Measurements from ENCODE around the gene TPGS1.

The TPGS1 gene

DNA sequence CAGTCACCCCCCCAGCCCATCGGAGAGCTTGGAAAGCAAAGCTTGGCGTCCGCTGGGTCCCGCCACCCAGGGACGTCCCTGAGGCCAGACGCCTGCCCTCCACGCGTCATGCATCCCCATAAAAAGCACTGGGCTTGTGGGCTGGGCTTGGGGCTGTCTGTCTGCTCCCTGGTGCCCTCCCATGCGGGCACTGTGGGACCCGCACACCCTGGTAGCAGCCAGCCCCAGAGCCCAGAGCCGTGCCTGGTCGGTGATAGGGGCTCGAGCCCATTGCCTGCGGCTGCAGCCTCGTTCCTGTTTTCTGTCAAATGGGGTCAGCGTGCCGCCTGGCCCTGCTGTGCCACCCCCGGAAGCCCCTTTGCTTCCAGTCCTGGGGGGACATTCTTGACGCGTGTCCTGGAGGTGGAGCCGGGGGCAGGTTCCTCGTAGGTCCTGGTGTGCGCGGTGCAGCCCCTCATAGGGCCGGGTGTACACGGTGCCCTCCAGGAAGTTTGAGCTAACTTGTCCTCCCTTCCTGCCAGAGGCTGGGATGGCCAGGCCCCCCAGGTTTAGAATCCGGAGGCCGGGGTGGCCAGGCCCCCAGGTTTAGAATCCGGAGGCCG lies 32.2 kb downstream of the TPGS1 start:
- no peak for TF ChIP-seq POLR2AphosphoS5 (IDR thresholded peaks at IDR 0.05; ENCODE audit: low read depth, low read length)
- TF ChIP-seq TAF1 (IDR thresholded peaks at IDR 0.05; ENCODE audit: borderline replicate concordance, low read depth, low read length): no peak
- no peak for TF ChIP-seq POLR2A (IDR thresholded peaks at IDR 0.05; ENCODE audit: low read depth, low read length)
- DNase-seq (ENCODE audit: insufficient read length): no peak
- no peak for FAIRE-seq

DNA sequence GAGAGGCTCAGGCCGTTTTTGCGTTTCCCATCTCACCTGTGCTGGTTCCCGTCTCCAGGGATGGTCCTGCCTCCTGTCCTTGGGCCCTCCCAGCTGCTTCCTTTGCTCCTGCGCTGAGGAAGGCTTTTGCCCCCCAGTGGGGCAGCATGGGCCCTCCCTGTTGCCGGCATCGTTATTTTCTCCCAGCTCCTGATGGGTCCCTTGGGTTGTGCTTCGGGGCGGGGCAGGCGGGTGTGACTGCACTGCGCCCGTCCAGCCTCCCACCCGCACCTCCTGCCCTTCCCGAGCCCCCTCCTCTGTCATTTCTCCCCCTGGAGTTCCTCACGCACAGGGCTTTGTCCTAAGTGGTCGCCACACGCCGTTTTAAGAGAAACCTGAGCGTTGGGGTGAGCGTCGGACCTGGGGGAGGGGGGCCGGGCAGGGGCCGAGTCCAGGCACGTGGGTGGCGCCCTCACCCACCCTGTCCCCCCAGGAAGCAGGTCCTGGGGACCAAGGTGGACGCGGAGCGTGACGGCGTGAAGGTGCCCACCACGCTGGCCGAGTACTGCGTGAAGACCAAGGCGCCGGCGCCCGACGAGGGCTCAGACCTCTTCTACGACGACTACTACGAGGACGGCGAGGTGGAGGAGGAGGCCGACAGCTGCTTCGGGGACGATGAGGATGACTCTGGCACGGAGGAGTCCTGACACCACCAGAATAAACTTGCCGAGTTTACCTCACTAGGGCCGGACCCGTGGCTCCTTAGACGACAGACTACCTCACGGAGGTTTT lies 33.8 kb downstream of the TPGS1 start:
- TF ChIP-seq POLR2A (IDR thresholded peaks at IDR 0.05; ENCODE audit: low read depth, low read length) (no peak), POLR2AphosphoS5 (IDR thresholded peaks at IDR 0.05; ENCODE audit: low read depth, low read length) (no peak), TAF1 (IDR thresholded peaks at IDR 0.05; ENCODE audit: borderline replicate concordance, low read depth, low read length) (no peak)
- FAIRE-seq (no peak), DNase-seq (ENCODE audit: insufficient read length) (no peak)

DNA sequence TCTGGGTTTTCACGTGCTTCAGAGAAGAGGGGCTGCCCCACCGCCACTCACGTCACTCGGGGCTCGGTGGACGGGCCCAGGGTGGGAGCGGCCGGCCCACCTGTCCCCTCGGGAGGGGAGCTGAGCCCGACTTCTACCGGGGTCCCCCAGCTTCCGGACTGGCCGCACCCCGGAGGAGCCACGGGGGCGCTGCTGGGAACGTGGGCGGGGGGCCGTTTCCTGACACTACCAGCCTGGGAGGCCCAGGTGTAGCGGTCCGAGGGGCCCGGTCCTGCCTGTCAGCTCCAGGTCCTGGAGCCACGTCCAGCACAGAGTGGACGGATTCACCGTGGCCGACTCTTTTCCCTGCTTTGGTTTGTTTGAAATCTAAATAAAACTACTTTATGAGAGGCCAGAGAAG lies 34.4 kb downstream of the TPGS1 start:
- TF ChIP-seq POLR2A (IDR thresholded peaks at IDR 0.05; ENCODE audit: low read depth, low read length) (no peak), TAF1 (IDR thresholded peaks at IDR 0.05; ENCODE audit: borderline replicate concordance, low read depth, low read length) (no peak), POLR2AphosphoS5 (IDR thresholded peaks at IDR 0.05; ENCODE audit: low read depth, low read length) (no peak)
- FAIRE-seq: no peak
- no peak for DNase-seq (ENCODE audit: insufficient read length)

DNA sequence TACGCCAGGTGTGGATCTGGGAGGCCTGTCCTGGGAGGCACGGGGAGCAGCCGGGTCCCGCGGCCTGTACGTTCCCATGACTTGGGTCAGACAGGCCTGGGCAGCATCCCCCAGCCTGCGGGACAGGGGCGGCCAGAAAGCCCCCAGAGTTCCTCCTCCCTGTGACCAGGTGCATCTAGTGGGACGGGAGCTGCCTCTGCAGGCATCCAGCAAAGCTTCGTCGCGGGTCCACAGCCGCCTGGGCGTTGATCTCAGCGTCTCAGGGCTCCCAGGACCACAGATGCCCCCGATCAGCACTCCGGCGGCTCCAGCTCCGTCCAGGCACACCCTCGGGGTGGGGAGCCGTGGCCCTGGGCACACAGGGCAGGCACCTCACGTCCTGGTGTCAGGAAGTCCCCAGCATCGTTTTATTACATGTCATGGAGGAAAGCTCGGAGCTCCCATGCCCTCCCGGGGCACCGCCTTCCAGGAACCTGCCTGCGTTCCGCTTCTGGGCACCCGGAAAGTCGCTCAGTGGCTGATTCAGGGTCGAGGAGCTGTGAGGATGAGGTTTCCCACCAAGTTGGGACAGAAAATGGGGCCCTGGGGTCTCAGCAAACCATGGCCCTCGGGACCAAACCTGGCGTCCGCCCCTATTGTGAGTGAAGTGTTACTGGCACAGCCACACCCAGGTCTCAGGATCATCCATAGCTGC lies 35.0 kb downstream of the TPGS1 start:
- FAIRE-seq: no peak
- DNase-seq (ENCODE audit: insufficient read length): no peak

DNA sequence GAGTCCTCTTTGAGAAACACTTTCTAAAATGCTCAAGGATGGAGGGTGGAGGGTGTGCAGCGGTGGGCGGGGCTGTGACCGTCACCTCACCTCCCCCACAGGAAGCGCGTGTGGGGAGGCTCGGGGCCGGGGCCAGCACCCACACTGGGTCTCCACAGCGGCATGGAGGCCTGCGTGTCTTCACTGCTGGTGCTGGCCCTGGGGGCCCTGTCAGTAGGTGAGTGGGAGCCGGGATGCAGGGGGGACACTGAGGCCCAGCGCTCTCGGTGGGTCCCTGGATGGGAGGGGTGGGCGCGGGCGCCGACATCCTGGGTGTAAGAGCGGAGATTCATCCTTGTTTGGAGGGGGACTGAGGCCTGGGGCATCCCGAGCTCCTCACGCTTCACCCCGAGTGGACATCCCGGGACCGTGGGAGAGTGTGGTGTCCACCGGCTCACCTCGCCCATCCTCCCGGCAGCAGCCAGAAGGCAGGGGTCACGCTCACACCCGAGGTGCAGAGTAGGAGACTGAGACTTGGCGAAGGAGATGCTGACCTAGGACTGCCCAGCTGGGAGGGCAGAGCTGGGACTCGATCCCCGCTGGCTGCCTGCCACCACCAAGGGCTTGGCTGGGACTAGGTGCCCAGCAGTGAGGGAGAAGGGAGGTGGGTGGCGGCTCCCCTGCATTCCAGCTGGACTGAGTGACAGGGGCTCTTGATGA lies 36.8 kb downstream of the TPGS1 start, which contains the start of gene GZMM:
Gene GZMM, plus strand, starts transcription at position 144 of the 699 bp plus-strand sequence. Its CDS starts 19 bp downstream, at position 163.
- FAIRE-seq (no peak), DNase-seq (ENCODE audit: insufficient read length) (no peak)
- TF ChIP-seq POLR2A (IDR thresholded peaks at IDR 0.05; ENCODE audit: low read depth, low read length) (no peak), POLR2AphosphoS5 (IDR thresholded peaks at IDR 0.05; ENCODE audit: low read depth, low read length) (no peak), TAF1 (IDR thresholded peaks at IDR 0.05; ENCODE audit: borderline replicate concordance, low read depth, low read length) (no peak)

More for the DNA sequence above, 35.0 kb downstream of the TPGS1 start:
- no peak for TF ChIP-seq POLR2A (IDR thresholded peaks at IDR 0.05; ENCODE audit: low read depth, low read length)
- TF ChIP-seq POLR2AphosphoS5 (IDR thresholded peaks at IDR 0.05; ENCODE audit: low read depth, low read length): no peak
- no peak for TF ChIP-seq TAF1 (IDR thresholded peaks at IDR 0.05; ENCODE audit: borderline replicate concordance, low read depth, low read length)

DNA sequence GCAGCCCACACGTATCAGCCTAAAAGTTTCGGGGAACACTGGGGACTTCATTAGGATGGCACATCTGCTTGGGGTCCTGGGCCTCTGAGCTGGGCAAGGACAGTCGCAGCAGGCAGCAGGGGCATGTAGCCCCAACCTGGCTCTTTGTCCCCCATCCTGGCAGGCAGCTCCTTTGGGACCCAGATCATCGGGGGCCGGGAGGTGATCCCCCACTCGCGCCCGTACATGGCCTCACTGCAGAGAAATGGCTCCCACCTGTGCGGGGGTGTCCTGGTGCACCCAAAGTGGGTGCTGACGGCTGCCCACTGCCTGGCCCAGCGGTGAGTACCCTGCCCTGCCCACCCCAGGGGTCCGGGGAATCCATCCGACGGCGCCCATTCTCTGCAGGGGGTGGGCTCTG lies 39.8 kb downstream of the TPGS1 start:
- TF ChIP-seq TAF1 (IDR thresholded peaks at IDR 0.05; ENCODE audit: borderline replicate concordance, low read depth, low read length) (no peak), POLR2AphosphoS5 (IDR thresholded peaks at IDR 0.05; ENCODE audit: low read depth, low read length) (no peak), POLR2A (IDR thresholded peaks at IDR 0.05; ENCODE audit: low read depth, low read length) (no peak)
- FAIRE-seq: no peak

DNA sequence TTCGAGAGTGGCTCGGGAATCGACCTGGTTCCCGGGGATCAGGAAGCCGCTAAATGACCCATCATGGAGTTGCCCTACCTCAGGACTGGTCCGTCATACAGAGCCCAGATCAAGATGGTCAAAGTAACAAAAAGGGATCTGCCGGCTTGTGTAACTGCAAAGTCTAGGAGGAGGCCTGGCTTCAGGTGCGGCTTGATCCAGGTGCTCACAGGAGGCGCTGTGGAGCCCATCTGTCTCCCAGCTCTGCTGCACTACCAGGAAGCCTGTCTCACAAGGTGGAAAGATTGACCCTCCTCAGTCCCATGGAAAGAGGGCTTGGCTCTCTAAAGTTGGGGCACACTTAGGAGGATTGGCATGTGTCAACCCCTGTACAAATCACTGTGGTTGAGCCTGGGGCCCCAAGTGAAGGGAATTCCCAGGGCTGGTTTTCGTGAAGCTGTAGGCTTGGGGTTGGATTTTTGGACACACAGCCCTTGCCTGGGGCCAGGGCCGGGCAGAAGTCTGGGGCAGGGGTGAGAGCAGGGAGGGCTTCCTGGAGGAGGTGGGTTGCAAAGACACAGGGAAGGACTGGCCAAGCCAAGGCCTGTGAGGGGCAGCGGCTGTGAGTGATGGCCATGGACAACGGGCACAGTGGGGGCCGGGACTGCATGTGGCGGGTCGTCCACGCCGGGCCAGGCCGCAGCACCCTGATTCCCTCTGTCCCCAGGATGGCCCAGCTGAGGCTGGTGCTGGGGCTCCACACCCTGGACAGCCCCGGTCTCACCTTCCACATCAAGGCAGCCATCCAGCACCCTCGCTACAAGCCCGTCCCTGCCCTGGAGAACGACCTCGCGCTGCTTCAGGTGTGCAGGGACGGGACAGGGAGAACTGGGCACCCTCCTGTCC lies 40.8 kb downstream of the TPGS1 start:
- no peak for FAIRE-seq

More for the DNA sequence above, 39.8 kb downstream of the TPGS1 start:
- DNase-seq (ENCODE audit: insufficient read length): no peak

DNA sequence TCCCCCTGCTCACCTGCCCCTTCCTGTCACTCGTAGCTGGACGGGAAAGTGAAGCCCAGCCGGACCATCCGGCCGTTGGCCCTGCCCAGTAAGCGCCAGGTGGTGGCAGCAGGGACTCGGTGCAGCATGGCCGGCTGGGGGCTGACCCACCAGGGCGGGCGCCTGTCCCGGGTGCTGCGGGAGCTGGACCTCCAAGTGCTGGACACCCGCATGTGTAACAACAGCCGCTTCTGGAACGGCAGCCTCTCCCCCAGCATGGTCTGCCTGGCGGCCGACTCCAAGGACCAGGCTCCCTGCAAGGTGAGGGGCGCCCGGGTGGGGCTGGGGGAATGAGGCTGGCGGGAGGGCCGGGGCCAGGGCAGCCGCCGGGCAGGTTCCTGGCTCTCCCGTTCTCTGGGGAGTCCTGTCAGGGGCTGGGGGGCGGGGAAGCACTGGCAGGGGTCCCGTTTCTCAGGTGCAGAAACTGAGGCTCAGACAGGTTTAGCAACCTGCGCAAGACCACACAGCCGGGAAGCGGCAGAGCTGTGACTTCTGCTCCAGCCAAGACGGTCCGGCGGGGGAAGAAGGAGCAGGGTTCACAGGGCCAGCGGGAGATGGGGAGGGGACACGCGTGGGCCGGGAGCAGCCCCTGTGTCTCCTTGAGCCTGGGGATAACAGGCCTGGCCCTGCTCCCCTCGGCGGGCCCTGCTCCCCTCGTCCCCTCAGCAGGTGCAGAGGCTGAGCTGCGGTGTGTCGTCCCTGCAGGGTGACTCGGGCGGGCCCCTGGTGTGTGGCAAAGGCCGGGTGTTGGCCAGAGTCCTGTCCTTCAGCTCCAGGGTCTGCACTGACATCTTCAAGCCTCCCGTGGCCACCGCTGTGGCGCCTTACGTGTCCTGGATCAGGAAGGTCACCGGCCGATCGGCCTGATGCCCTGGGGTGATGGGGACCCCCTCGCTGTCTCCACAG lies 41.9 kb downstream of the TPGS1 start:
- DNase-seq (ENCODE audit: insufficient read length) (no peak), FAIRE-seq (no peak)
- TF ChIP-seq POLR2AphosphoS5 (IDR thresholded peaks at IDR 0.05; ENCODE audit: low read depth, low read length) (no peak), TAF1 (IDR thresholded peaks at IDR 0.05; ENCODE audit: borderline replicate concordance, low read depth, low read length) (no peak), POLR2A (IDR thresholded peaks at IDR 0.05; ENCODE audit: low read depth, low read length) (no peak)

More for the DNA sequence above, 40.8 kb downstream of the TPGS1 start:
- DNase-seq (ENCODE audit: insufficient read length): no peak
- no peak for TF ChIP-seq POLR2AphosphoS5 (IDR thresholded peaks at IDR 0.05; ENCODE audit: low read depth, low read length)
- no peak for TF ChIP-seq POLR2A (IDR thresholded peaks at IDR 0.05; ENCODE audit: low read depth, low read length)
- TF ChIP-seq TAF1 (IDR thresholded peaks at IDR 0.05; ENCODE audit: borderline replicate concordance, low read depth, low read length): no peak

DNA sequence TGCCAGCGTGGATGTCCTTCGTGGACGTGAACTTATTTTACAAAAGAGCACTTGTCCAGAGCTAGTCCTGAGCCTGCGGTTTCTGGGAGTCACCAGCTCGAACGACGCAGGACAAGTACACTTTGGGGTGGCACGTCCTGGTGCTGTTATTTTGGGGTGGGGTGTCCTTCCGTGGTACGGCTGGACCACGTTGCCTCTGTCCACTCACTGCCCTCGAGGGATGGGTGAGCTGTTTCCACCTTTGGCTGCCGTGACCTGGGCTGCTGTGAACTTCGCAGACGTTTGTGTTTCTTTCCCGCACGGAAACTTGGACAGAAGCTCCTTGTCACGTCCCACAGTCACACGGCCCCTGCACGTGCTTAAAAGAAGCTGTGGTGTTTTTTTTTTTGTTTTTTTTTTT lies 47.5 kb downstream of the TPGS1 start:
- FAIRE-seq (no peak), DNase-seq (ENCODE audit: insufficient read length) (no peak)
- no peak for TF ChIP-seq TAF1 (IDR thresholded peaks at IDR 0.05; ENCODE audit: borderline replicate concordance, low read depth, low read length)
- no peak for TF ChIP-seq POLR2A (IDR thresholded peaks at IDR 0.05; ENCODE audit: low read depth, low read length)
- TF ChIP-seq POLR2AphosphoS5 (IDR thresholded peaks at IDR 0.05; ENCODE audit: low read depth, low read length): no peak

Data from GM12892 (cell line).